Stimulated activated CD4-positive, alpha-beta T cell treated with anti-CD3 and anti-CD28 coated beads, Interleukin-4, amount 100 ng/mL, for 1 hour (primary cell): ENCODE measurements around the gene EIF3L.
"Not testable (repeated sequence)": the region's sequence is repeated elsewhere in the genome, so short reads cannot be mapped to it uniquely, and the experiment has no call there.

ENCODE experiments used
- DNase-seq: peaks from one replicate; pipeline ENCODE4 v3.0.0-alpha.2; 2020

EIF3L gene

DNA sequence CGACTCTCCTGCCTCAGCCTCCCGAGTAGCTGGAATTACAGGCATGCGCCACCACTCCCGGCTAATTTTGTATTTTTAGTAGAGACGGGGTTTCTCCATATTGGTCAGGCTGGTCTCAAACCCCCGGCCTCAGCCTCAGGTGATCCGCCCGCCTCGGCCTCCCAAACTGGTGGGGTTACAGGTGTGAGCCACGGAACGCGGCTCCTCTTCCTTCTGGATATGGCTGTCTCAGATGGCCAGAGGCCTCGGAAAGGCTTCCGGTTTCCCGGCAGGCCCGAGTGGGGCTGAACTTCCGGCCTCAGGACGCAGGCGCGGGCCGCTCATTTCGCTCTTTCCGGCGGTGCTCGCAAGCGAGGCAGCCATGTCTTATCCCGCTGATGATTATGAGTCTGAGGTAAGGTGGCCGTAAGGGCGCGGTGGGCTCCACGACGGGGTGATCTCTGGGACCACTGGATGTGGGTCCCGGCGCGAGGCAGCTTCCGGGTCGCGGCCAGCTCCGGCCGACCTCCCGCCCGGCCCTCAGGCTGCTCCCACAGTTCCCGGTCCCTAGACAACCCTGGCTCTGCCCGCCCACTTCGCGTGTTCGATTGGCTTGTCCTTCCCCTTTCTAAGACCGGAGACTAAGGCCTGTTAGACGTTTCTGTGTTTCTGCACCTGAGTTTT is at the start of gene EIF3L:
EIF3L (plus strand) TSS at position 331 of the 663 bp plus-strand sequence; CDS start at position 362, 31 bp downstream.
- peak; percentile 88 for DNase-seq

DNA sequence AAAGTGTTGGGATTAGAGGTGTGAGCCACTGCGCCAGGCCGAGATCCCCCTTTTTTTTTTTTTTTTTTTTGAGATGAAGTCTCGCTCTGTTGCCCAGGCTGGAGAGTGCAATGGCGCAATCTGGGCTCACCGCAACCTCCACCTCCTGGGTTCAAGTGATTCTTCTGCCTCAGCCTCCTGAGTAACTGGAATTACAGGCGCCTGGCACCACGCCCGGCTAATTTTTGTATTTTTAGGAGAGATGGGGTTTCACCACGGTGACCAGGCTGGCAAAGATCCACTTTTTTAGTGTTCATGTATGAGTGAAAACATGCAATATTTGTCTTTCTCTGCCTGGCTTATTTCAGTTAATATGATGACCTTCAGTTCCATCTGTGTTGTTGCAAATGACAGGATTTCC is 49.2 kb upstream of the EIF3L start:
- not testable (repeated sequence) for DNase-seq

DNA sequence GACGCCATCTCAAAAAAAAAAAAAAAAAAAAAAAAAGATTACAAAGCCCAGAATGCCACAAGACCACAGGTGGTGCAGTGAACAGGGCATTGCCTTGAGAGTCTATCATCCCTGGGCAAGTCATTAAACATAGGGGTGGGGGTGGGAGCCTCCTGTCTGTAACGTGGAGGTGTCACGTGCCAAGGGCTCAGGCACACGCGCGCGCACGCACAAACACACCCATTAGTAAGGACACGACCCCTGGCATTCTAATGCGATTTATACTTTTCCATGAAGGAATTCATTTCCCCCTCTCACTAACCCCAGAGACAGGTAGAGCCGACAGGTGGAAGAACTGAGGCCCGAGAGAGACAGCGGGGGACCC is 47.3 kb upstream of the EIF3L start:
- no peak for DNase-seq

DNA sequence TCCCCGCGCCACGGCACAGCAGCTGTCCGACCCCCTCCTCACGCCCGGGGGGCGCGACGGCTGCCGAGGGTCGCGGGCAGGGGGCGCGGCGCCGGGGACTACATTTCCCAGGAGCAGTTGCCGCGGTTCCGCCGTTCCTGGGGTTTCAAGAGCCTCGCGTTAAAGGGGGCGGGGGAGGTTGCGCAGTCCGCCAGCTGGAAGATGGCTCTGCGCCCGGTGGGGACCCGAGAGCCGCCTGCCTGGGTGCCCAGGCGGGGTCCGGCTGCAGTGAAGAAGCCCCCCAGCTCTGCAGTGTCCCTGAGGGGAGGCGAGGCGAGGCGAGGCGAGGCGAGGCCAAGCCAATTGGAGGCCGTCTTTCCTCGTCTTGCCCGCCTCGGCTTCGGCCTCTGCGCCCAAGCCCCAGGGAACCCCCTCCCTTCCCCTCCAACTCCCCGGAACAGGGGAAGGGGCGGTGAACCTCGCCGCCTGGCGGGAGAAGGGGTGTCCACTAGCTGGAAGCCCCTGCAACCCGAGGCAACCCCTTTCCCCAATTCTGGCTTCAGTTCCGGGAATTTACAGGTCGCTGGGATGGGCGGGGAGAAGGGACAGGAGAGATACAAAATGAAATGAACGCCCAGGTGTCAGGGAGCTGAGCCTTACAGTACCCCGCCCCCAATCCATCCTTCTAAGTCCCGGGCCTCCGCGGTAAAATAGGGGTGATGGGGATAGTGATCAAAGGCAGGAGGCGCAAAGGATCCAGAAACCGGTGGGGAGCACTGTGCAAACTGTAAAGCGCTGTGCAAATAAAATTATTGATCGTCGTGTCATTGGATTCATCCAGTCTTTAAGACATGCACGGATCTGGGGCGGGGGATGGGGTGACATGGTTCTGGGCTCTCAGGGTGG is 46.7 kb upstream of the EIF3L start:
- DNase-seq = peak; percentile 35

DNA sequence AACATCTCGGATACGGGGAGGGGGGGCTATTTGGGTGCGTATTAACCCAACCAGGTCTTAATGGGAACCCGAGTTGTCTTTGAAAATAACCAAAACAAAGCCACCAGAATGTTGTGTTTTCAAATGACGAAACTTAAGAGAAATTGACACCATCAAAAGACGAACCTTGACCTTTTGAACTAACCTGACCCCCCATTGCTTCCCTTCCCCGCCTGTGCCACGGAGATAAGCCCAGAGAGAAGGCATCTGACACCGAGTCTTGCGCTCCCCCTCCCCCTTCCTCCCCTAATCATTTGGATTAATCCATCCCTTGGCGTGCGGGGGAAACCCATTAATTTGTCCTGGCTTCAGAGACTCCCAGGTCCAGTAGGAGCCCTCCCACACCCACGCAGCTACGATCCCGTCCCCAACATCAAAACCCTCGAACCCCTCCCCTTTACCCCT is 46.0 kb upstream of the EIF3L start:
- no peak for DNase-seq

DNA sequence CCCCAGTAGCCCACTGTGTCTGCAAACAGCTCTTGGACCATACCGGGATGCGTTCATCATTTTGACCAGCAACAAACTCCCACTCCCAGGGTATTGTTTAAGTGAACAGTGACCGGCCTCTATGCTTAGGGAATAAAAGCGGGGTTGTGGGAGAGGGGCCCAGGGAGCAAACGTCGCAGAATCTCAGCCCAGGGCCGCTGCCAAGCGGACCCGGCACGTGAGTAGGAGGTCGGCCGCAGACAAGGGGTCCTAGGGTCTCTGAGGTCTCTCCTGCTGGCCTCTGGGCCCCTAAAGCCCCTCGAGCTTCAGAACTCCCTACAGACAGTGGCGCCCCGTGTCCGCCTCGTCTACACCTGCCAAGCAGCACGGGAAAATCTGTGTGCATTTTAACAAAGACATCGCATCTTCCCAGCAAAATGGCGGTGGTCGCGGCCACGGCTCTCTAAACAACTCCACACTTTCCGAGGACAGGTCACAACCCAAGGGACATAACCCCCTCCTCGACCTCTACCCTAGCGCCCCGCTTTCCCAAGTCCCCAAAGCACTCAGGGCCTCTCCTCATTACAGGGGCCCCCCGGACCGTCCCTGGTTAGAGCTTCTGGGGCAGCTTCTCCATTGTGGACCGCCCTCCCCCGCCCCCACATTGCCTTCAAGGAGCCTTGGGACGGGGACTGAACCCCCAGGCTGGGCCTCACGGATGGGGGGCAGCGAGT is 45.4 kb upstream of the EIF3L start:
- DNase-seq = no peak

DNA sequence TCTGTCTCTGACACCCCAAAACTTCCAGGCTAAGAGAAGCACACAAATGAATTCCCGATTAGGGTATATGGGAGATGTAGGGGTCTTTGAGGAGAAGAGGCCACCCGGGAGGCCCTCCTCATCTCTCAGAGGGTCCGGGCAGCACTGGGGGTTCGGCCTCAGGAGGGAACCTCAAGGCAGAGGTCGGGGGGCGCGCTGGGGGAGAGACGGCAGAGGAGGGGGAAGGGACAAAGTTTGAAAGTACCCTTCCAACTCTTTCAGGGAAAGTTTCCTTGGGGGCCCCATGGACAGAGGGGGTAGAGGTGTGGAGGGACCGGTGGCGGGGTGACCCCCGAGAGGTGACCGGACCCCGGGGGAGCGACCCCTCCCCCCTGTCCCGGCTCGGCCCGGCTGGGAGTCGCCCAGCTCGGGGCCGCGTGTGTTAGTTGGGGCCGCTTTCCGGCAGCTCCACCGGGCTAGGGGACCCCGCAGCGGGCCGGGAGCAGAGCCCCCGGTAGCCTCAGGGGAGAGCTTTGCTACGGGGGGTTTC is 44.8 kb upstream of the EIF3L start:
- no peak for DNase-seq

DNA sequence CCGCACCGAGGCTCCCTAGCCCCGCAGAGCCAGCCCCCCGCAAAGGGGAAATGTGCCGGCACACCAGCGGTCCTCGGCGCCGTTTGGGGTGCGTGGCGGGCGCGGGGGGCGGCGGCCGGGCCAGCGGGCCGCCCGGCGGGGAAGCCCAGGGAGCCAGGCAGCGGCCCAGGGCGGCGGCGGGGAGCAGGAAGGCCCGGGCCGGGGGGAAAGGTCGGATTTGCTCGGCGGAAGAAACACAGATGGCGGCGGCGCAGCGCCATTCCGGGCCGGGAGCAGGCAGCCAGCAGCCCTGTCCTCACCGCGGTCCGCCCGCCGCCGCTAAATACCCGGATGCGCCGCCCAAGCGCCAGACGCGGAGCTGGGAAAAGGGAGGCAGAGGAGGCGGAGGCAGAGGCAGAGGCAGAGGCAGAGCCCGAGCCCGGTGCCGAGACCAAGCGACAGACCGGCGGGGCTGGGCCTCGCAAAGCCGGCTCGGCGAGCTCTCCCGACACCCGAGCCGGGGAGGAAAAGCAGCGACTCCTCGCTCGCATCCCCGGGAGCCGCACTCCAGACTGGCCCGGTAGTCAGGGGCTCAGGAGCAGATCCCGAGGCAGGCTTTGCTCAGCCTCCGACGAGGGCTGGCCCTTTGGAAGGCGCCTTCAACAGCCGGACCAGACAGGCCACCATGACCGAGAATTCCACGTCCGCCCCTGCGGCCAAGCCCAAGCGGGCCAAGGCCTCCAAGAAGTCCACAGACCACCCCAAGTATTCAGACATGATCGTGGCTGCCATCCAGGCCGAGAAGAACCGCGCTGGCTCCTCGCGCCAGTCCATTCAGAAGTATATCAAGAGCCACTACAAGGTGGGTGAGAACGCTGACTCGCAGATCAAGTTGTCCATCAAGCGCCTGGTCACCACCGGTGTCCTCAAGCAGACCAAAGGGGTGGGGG is 44.1 kb upstream of the EIF3L start:
- DNase-seq = peak; percentile 78

DNA sequence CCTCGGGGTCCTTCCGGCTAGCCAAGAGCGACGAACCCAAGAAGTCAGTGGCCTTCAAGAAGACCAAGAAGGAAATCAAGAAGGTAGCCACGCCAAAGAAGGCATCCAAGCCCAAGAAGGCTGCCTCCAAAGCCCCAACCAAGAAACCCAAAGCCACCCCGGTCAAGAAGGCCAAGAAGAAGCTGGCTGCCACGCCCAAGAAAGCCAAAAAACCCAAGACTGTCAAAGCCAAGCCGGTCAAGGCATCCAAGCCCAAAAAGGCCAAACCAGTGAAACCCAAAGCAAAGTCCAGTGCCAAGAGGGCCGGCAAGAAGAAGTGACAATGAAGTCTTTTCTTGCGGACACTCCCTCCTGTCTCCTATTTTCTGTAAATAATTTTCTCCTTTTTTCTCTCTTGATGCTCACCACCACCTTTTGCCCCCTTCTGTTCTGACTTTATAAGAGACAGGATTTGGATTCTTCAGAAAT is 43.4 kb upstream of the EIF3L start:
- no peak for DNase-seq

DNA sequence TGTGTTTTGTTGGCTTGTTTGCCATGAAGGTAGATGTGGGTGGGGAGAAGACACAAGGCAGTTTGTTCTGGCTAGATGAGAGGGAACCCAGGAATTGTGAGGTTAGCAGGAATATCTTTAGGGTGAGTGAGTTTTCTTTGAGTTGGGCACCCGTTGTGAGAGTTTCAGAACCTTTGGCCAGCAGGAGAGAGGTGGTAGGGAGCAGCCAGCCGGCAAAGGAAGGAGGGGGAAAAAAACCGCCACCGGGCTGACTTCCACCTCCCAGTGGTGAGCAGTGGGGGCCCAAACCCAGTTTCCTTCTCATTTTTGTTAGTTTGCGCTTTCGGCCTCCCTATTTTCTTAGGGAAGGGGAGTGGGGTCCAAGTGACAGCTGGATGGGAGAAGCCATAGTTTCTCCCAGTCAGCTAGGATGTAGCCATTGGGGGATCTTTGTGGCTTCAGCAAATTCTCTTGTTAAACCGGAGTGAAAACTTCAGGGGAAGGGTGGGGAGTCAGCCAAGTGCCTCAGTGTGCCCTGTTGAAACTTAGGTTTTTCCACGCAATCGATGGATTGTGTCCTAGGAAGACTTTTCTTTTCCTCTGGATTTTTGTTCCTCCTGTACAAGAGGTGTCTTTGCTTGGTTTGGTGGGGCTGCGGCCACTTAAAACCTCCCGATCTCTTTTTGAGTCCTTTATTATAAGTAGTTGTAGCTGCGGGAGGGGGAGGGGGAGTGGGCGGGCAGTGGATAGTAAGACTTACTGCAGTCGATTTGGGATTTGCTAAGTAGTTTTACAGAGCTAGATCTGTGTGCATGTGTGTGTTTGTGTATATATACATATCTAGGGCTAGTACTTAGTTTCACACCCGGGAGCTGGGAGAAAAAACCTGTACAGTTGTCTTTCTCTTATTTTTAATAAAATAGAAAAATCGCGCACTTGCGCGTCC is 42.5 kb upstream of the EIF3L start:
- DNase-seq = no peak

DNA sequence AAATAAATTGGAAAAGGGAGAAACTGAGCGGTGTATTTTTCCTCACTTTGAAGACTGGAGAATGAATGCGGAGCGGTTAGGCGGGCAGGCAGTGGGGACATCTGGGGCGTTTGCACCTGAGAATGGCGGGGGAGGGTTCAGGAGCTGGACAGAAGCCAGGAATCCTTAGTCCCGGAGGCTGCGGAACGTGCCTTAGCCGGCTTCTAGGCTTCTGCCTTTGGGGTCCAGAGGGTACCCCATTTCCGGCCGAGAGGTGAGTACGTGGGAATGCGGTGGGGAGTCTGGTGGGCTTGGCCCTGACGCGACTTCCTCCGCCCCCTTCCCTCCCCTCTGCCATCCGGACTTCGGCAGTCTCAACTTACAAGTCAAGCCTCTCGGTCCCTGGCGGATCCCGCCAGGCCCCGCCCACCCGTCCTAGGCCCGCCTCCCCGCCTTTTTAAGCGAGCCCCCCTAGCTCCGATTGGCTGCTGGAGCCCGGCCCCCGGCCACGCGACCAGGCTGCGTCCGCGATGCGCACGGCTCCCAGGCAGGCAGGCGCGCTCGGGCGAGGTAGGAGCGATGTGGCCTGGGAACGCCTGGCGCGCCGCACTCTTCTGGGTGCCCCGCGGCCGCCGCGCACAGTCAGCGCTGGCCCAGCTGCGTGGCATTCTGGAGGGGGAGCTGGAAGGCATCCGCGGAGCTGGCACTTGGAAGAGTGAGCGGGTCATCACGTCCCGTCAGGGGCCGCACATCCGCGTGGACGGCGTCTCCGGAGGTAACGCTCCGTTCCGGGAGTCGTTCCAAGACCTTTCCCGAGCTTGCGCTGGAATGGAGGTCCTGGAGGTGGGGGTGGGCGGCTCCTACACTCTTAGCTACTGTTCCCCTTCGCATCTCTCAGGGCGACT is 41.6 kb upstream of the EIF3L start, which contains the start of gene GCAT:
GCAT (plus strand) TSS at position 525 of the 884 bp plus-strand sequence; CDS start at position 559, 34 bp downstream.
- DNase-seq = peak; percentile 89

DNA sequence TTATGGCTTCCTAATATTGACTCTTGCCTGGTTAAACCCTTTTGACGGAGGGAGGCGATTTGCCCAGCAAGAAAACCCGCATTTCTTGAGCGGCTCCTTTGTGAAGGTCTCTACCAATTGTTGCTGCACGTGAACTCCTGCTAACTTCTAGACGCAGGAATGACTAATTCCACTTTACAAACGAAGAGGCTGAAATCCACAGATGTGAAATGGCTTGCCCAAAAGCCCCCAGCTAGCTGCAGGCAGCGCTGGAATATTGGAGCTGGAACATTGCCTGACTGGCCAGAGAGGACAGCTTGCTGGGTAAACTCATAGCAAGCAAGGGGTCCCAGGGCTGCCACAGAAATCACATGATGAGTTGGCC is 40.9 kb upstream of the EIF3L start:
- DNase-seq = no peak

DNA sequence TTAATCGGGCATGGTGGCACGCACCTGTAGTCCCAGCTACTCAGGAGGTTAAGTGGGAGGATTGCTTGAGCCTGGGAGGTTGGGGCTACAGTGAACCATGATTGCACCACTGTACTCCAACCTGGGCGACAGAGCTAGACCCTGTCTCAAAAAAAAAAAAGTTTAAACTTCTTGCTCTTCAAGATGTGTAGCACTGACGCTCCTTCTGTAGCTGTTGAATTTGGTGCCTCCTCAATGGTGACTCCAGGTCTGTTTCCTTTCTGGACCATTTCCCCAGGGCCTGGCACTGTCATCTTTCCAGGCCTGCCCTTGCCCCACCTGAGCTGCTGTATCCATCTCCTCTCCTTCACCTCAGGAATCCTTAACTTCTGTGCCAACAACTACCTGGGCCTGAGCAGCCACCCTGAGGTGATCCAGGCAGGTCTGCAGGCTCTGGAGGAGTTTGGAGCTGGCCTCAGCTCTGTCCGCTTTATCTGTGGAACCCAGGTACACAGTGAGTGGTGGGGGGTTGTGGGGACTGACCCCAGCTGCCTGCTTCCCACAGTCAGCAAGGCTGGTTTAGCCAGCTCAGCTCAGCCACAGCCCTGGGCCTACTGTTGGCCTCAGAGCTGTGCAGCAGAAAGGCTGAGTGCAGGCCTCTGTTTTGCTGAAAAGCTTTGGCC is 39.4 kb upstream of the EIF3L start:
- DNase-seq = no peak

DNA sequence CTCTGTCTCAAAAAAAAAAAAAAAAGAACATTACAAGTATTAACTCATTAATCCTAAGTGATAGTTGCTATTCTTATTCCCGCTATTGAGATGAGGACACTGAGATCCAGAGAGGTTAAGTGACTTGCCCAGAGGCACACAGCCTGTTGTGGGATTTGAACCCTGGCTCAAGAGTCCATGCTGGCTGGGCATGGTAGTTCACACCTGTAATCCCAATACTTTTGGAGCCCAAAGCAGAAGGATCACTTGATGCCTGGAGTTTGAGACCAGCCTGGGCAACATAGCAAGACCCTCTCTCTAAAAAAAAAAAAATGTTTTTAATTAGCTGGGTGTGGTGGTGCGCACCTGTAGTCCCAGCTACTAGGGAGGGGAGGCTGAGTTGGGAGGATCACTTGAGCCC is 37.4 kb upstream of the EIF3L start:
- DNase-seq = no peak

DNA sequence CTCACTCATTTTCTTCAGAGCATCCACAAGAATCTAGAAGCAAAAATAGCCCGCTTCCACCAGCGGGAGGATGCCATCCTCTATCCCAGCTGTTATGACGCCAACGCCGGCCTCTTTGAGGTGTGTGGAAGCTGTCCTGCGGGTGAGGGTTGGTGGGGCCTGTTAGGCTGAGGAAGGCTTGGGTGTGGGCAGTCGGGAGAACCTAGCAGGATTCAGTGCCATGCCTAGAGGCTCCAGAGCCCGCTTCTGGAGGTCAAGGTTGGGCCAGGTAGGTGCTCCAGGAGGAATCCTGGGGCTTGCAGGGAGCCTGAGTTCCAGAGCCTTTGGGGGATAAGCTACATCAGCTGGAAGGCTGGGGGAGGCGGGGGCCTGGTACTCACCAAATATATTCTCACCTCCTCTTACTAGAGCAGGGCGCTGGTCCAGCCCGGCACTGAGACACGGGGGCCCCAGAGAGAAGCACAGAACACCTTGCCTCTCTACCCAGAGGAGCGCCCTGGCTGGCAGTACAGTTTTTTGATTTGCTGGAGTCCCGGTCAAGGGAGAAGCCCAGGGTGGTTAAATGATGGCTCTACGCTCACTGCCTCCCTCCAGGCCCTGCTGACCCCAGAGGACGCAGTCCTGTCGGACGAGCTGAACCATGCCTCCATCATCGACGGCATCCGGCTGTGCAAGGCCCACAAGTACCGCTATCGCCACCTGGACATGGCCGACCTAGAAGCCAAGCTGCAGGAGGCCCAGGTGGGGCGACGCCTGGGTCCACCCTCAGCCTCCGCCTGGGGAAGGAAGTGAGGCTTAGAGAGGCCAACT is 36.1 kb upstream of the EIF3L start:
- no peak for DNase-seq

DNA sequence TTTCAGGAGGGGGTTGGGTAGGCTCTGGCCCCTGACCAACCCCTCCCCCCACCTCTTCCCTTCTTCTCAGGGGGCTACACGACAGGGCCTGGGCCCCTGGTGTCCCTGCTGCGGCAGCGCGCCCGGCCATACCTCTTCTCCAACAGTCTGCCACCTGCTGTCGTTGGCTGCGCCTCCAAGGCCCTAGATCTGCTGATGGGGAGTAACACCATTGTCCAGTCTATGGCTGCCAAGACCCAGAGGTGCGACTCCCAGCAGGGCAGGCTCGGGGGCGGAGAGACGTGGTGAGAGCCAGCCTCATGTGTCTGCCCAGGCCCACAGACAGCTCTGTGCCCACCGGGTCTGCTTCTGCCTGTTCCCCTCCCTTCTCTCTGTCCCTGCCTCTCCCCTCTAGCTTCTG is 33.6 kb upstream of the EIF3L start:
- no peak for DNase-seq

DNA sequence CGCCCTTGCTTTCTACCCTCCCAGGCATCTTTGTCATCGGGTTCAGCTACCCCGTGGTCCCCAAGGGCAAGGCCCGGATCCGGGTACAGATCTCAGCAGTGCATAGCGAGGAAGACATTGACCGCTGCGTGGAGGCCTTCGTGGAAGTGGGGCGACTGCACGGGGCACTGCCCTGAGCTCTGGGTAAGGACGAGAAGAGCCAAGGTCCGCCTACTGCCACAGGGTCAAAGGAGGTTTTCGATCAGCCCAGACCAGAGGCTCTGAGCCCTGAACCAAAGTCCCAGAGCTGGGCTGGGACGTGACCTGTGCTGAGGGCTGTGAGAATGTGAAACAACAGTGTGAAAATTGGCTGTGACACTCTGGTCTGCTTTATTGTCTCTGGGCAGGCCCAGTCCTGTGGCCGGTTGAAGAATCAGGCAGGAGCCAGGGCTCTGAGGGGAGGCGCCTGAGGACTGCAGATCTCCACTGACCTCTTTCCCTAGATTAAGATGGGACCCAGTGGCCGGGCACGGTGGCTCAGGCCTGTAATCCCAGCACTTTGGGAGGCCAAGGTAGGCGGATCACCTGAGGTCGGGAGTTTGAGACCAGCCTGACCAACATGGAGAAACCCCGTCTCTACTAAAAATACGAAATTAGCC is 32.6 kb upstream of the EIF3L start:
- DNase-seq = no peak
